ENCODE results near the gene GAS2L2. TPM values are rescaled to one million over a fixed set of nuclear protein-coding genes. Genes with fewer than 3 reads are reported as not detected.

GAS2L2 gene
- total and polyA plus RNA-seq, 7 donors, result 0.06 TPM; not detected in 6

- TF ChIP-seq, protein P1, sequence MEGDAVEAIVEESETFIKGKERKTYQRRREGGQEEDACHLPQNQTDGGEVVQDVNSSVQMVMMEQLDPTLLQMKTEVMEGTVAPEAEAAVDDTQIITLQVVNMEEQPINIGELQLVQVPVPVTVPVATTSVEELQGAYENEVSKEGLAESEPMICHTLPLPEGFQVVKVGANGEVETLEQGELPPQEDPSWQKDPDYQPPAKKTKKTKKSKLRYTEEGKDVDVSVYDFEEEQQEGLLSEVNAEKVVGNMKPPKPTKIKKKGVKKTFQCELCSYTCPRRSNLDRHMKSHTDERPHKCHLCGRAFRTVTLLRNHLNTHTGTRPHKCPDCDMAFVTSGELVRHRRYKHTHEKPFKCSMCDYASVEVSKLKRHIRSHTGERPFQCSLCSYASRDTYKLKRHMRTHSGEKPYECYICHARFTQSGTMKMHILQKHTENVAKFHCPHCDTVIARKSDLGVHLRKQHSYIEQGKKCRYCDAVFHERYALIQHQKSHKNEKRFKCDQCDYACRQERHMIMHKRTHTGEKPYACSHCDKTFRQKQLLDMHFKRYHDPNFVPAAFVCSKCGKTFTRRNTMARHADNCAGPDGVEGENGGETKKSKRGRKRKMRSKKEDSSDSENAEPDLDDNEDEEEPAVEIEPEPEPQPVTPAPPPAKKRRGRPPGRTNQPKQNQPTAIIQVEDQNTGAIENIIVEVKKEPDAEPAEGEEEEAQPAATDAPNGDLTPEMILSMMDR (IDR thresholded peaks at IDR 0.05), result no peak
- TF ChIP-seq EP300 (IDR thresholded peaks at IDR 0.05) (no peak), POLR2A (IDR thresholded peaks at IDR 0.05) (no peak), POLR2AphosphoS5 (IDR thresholded peaks at IDR 0.05) (no peak)
- peaks cover 0 to 78% (median 64%) of the 10 kb centered on the region in 4 donors for H3K4me1 ChIP-seq
- no peaks in the 10 kb centered on the region for H3K27me3 ChIP-seq
- no peak overlapping the region for H3K4me3 ChIP-seq
- H3K27ac ChIP-seq, result peak overlapping the region in 3 of 4 donors; percentile 68 to 80 (median 77)
- intact Hi-C loops (cut with DNase I), result no loop called here
- H3K9me3 ChIP-seq, result no peaks in the 10 kb centered on the region
- DNase-seq, result peak; percentile 40
- no peaks in the 10 kb centered on the region for H3K36me3 ChIP-seq
- WGBS, 2 donors, result 78 to 83% methylated on average over 9 of the region's 9 CpGs
Measured at GRCh38 chr17:35791681-35792350, 38.8 kb upstream of the GAS2L2 start.

- intact Hi-C loops (cut with DNase I), result no loop called here
- H3K27ac ChIP-seq, result peak overlapping the region in 2 of 4 donors; percentile 77 to 80
- TF ChIP-seq, protein P1 (IDR thresholded peaks at IDR 0.05), result no peak
- TF ChIP-seq POLR2AphosphoS5 (IDR thresholded peaks at IDR 0.05), result no peak
- no peak for TF ChIP-seq POLR2A (IDR thresholded peaks at IDR 0.05)
- no peak for TF ChIP-seq EP300 (IDR thresholded peaks at IDR 0.05)
- 67 to 92% methylated on average over 3 of the region's 3 CpGs for WGBS, 2 donors
- H3K4me3 ChIP-seq, result no peak overlapping the region
- no peaks in the 10 kb centered on the region for H3K36me3 ChIP-seq
- peaks cover 0 to 82% (median 70%) of the 10 kb centered on the region in 4 donors for H3K4me1 ChIP-seq
- DNase-seq, result peak; percentile 20
- H3K27me3 ChIP-seq, result no peaks in the 10 kb centered on the region
- H3K9me3 ChIP-seq, result no peaks in the 10 kb centered on the region
Measured at GRCh38 chr17:35790841-35791240, 37.8 kb upstream of the GAS2L2 start.

GRCh38 chr17:35788477-35789368, 35.7 kb upstream of the GAS2L2 start:
- no peaks in the 10 kb centered on the region for H3K36me3 ChIP-seq
- peak overlapping the region; percentile 80 to 85 (median 81) for H3K27ac ChIP-seq
- DNase-seq, result peak; percentile 67
- TF ChIP-seq, protein P1 (IDR thresholded peaks at IDR 0.05), result no peak
- peak in 3 of 4 donors; percentile 29 to 70 (median 51) for TF ChIP-seq POLR2AphosphoS5 (IDR thresholded peaks at IDR 0.05)
- WGBS, 2 donors, result 33 to 47% methylated on average over 2 of the region's 2 CpGs
- intact Hi-C loops (cut with DNase I), result no loop called here
- no peak overlapping the region for H3K4me3 ChIP-seq
- H3K4me1 ChIP-seq, result peaks cover 0 to 82% (median 75%) of the 10 kb centered on the region in 4 donors
- no peaks in the 10 kb centered on the region for H3K27me3 ChIP-seq
- no peaks in the 10 kb centered on the region for H3K9me3 ChIP-seq

- H3K4me3 ChIP-seq, result no peak overlapping the region
- peaks cover 0 to 76% (median 68%) of the 10 kb centered on the region in 4 donors for H3K4me1 ChIP-seq
- TF ChIP-seq EP300 (IDR thresholded peaks at IDR 0.05), result no peak
- no peak for TF ChIP-seq POLR2A (IDR thresholded peaks at IDR 0.05)
- TF ChIP-seq, protein P1 (IDR thresholded peaks at IDR 0.05), result no peak
- TF ChIP-seq POLR2AphosphoS5 (IDR thresholded peaks at IDR 0.05), result peak in 3 of 4 donors; percentile 56 to 73 (median 66)
- WGBS, 2 donors, result 13 to 36% methylated on average over 3 of the region's 3 CpGs
- intact Hi-C loops (cut with DNase I), result no loop called here
- no peaks in the 10 kb centered on the region for H3K27me3 ChIP-seq
- H3K9me3 ChIP-seq, result no peaks in the 10 kb centered on the region
- H3K36me3 ChIP-seq, result no peaks in the 10 kb centered on the region
- peak overlapping the region; percentile 80 to 85 (median 81) for H3K27ac ChIP-seq
- DNase-seq, result peak; percentile 42
Measured at GRCh38 chr17:35786941-35787432, 33.9 kb upstream of the GAS2L2 start.

All from sigmoid colon (tissue), 7 donors.